ENCODE results near the gene SLC9B1. TPM values are rescaled to one million over a fixed set of nuclear protein-coding genes. Genes with fewer than 3 reads are reported as not detected.
"Not testable (repeated sequence)": the region's sequence is repeated elsewhere in the genome, so short reads cannot be mapped to it uniquely, and the experiment has no call there.

SLC9B1 gene
- total and polyA plus RNA-seq, 8 donors: 0.52 to 4.7 (median 3.2) TPM

DNA sequence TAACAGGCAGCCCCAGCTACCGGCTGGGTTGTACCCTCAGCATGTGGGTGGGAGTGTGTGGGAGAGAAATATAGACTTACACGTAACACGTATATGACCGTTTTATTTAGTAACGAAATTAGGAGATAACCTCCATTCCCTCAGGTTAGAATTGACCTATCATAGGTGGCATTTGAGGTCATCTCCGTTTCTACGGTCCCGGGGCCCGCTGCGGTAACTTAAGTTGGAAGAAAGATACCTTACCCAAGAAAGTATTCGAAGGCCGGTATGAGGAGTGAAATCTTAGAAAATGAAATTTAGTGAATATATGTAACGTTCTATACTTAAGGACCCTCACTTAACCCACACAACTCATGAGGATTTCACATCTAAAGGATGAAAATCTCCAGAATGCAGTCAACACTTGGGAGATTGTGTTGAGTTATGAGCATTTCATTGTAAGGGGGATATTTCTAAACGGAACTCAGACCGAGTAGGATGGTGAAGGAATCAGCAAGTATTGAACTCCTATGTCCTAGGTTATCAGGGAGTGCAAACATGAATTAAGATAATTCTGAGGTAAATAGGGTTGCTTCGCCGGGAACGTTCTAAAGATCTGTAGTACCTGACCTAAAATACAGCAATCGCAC, 149.8 kb downstream of the SLC9B1 start:
- DNase-seq (peak in 1 of 4 donors; percentile 5), ATAC-seq (peak; percentile 12)
- peaks cover 0 to 3% of the 10 kb centered on the region in 2 donors for H3K36me3 ChIP-seq
- peak overlapping the region; percentile 75 for H3K4me3 ChIP-seq
- peaks cover 11 to 32% of the 10 kb centered on the region in 2 donors for H3K4me1 ChIP-seq
- TF ChIP-seq, protein P1, sequence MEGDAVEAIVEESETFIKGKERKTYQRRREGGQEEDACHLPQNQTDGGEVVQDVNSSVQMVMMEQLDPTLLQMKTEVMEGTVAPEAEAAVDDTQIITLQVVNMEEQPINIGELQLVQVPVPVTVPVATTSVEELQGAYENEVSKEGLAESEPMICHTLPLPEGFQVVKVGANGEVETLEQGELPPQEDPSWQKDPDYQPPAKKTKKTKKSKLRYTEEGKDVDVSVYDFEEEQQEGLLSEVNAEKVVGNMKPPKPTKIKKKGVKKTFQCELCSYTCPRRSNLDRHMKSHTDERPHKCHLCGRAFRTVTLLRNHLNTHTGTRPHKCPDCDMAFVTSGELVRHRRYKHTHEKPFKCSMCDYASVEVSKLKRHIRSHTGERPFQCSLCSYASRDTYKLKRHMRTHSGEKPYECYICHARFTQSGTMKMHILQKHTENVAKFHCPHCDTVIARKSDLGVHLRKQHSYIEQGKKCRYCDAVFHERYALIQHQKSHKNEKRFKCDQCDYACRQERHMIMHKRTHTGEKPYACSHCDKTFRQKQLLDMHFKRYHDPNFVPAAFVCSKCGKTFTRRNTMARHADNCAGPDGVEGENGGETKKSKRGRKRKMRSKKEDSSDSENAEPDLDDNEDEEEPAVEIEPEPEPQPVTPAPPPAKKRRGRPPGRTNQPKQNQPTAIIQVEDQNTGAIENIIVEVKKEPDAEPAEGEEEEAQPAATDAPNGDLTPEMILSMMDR (IDR thresholded peaks at IDR 0.05): no peak
- no peaks in the 10 kb centered on the region for H3K9me3 ChIP-seq
- intact Hi-C loops (cut with DNase I): no loop called here
- peak overlapping the region; percentile 96 to 98 for H3K27ac ChIP-seq
- H3K27me3 ChIP-seq: no peaks in the 10 kb centered on the region

DNA sequence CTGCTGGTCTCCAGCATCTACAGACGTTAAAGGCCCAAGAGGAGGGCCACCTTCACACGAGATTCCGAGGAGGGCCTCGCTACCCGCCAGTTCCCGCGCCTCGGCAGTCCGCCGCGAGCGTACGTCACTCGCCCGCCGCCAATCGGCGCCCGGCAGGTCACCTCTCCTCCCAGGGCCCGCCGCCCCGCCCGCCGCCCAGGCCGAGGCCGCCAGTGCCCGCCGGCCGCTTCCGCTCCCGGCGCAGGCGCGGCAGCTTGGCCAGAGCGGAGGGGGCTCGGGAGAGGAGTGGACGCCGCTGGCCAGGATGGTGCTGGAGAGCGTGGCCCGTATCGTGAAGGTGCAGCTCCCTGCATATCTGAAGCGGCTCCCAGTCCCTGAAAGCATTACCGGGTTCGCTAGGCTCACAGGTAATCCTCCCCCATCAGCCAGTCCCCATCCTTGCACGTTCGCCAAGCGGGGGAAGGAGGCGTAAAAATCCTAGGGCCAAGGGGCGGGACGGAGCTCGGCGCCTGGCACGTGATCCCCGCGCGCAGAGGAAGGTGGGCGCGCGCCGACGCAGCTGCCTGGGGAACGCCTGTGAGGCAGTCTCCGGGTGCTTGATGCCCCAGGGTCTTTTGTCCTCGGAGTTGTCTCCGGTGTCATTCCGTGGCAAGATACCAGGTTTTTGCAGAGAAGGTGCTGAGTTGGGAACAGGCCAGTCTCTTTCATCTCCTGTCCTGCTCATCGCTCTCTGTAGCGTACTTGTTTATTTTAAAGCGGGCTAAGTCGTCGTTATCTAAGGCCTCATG, 150.5 kb downstream of the SLC9B1 start, which contains the start of gene CISD2:
Gene CISD2 (plus strand): TSS at position 212 of the 788 bp plus-strand sequence. CDS start 93 bp downstream, at position 305.
- DNase-seq: peak; percentile 94 to 99 (median 94)

DNA sequence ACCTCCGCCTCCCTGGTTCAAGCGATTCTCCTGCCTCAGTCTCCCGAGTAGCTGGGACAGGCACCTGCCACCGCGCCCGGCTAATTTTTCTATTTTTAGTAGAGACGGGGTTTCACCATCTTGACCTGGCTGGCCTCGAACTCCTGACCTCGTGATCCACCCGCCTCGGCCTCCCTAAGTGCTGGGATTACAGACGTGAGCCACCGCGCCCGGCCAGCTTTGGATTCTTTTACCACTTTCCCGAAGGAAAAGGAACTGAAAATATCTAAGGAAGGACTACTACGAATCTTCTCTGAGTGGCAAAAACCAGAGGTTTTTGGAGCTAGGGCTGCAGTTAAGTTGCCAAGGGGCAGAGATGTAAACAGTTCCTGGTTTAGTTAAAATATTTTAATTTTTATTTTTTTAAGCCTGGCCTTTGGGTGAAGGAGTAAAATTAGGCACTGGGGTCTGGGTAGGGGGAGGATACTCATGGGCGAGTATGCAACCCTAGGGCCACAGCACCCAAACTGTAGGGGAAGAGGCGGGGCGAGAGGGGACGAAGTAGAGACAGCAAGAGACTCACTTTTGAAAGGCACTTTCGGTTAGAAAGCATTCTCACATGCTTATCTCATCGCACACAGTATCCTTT, 151.2 kb downstream of the SLC9B1 start:
- H3K27ac ChIP-seq: peak overlapping the region; percentile 96 to 98
- ATAC-seq (peak; percentile 61), DNase-seq (no peak)
- peaks cover 11 to 32% of the 10 kb centered on the region in 2 donors for H3K4me1 ChIP-seq
- H3K9me3 ChIP-seq: no peaks in the 10 kb centered on the region
- H3K27me3 ChIP-seq: no peaks in the 10 kb centered on the region
- TF ChIP-seq, protein P1 (IDR thresholded peaks at IDR 0.05): no peak
- H3K36me3 ChIP-seq: no peaks in the 10 kb centered on the region
- intact Hi-C loops (cut with DNase I): no loop called here
- H3K4me3 ChIP-seq: peak overlapping the region; percentile 75

More for the DNA sequence above, 150.5 kb downstream of the SLC9B1 start, which contains the start of gene CISD2:
- TF ChIP-seq, protein P1 (IDR thresholded peaks at IDR 0.05): no peak
- H3K4me3 ChIP-seq: peak within 1 kb of the TSS; percentile 75
- intact Hi-C loops (cut with DNase I): no loop called here
- ATAC-seq: peak; percentile 97
- H3K4me1 ChIP-seq: peaks cover 11 to 32% of the 10 kb centered on the region in 2 donors
- no peaks in the 10 kb centered on the region for H3K36me3 ChIP-seq
- no peaks in the 10 kb centered on the region for H3K27me3 ChIP-seq
- H3K27ac ChIP-seq: peak within 1 kb of the TSS; percentile 96 to 98
- no peaks in the 10 kb centered on the region for H3K9me3 ChIP-seq

GRCh38 chr4:102867278-102868152, 152.0 kb downstream of the SLC9B1 start:
- H3K36me3 ChIP-seq: no peaks in the 10 kb centered on the region
- DNase-seq: no peak
- H3K27ac ChIP-seq: peak overlapping the region; percentile 96 to 98
- peak overlapping the region; percentile 75 for H3K4me3 ChIP-seq
- no peak for ATAC-seq
- TF ChIP-seq, protein P1 (IDR thresholded peaks at IDR 0.05): no peak
- no peaks in the 10 kb centered on the region for H3K27me3 ChIP-seq
- intact Hi-C loops (cut with DNase I): no loop called here
- H3K9me3 ChIP-seq: no peaks in the 10 kb centered on the region
- peaks cover 11 to 37% of the 10 kb centered on the region in 2 donors for H3K4me1 ChIP-seq

DNA sequence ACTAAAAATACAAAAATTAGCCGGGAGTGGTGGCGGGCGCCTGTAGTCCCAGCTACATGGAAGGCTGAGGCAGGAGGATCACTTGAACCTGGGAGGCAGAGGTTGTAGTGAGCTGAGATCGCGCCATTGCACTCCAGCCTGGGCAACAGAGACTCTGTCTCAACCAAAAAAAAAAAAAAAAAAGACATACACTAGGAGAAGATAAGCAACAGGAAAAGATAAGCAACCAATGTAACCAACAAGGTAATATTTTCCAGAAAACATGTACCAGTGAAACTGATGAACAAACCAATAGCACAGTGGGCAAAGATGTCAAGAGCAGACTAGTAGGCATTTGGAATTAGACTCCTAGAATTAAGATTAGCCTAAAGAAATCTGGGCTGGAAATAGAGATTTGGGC, 154.2 kb downstream of the SLC9B1 start:
- H3K9me3 ChIP-seq; H3K27ac ChIP-seq; intact Hi-C loops (cut with DNase I); ATAC-seq; H3K4me3 ChIP-seq; DNase-seq; H3K27me3 ChIP-seq; H3K36me3 ChIP-seq: not testable (repeated sequence)
- H3K4me1 ChIP-seq: peaks cover 7 to 22% of the 10 kb centered on the region in 2 donors
